Testis (tissue), 2 donors: ENCODE data around the gene PRKCZ.

ENCODE experiments used
- CTCF ChIP-seq, 3 experiments: fragments of 450-650 bp in 2 of 3; fragments of 200-600 bp in 1 of 3; sonication (generic) in 1 of 3; IDR thresholded peaks; one replicate each; pipeline ENCODE4 v1.5.1; 2016 to 2019; ENCODE audit warnings: antibody characterized with exemption in 3 of 3, mild to moderate bottlenecking in 2 of 3, moderate library complexity in 1 of 3
- POLR2A ChIP-seq: fragments of 450-650 bp; IDR thresholded peaks from one replicate; pipeline ENCODE4 v1.6.1; 2017; ENCODE audit warnings: antibody characterized with exemption, mild to moderate bottlenecking, moderate library complexity

- TF ChIP-seq CTCF (IDR thresholded peaks at IDR 0.05) (no peak), POLR2A (no peak)
Observed at GRCh38 chr1:2126331-2127186, 76.3 kb downstream of the PRKCZ start.
